ENCODE data around the gene ELP5. TPM values are rescaled to one million over a fixed set of nuclear protein-coding genes. Genes with fewer than 3 reads are reported as not detected.

Gene ELP5
- polyA plus RNA-seq, 3 donors: 36.1 to 49.5 (median 44.1) TPM

DNA sequence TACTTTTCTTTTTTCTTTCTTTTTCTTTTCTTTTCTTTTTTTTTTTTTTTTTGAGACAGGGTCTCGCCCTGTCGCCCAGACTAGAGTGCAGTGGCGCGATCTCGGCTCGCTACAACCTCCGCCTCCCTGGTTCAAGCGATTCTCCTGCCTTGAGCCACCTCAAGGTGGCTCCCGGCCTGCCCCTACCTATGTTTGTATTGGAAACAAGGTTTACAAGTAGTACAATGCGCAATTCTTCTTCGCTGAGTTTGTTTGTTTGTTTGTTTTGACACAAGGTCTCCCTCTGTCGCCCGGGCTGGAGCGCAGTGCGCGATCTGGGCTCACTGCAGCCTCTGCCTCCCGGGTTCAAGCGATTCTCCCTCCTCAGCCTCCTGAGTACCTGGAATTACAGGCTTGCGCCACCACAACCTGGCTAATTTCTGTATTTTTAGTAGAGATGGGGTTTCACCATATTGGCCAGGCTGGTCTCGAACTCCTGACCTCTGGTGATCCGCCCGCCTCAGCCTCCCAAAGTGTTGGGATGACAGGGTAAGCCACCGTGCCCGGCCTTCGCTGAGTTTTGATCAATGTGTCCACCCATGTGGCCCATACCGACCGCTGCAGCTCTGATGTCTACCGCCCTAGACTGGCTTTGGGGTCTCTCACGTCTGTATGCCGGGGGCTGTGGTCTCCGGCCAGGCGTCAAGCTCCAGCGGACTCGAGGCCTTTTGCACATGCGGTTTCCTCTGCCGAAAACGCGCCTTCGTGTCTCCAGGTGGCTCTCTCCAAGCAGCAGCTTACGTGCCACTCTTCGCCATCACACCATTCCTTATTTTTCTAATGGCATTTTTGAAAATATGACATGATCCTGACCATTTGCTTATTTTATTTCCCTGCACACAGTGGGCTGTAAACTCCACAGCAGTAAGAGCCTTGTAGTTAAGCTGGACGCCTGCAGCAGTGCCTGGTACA, 43.5 kb downstream of the ELP5 start:
- Histone ChIP-seq H3K9ac (ENCODE audit: insufficient read depth, low read length, poor library complexity, severe bottlenecking) (no peak overlapping the region), H3K4me3 (replicated peaks in 1 of 3; ENCODE audit: low read depth in 2 of 3, low read length in 3 of 3) (peak overlapping the region in 1 of 3 experiments; percentile 44)

More for the DNA sequence above, 43.5 kb downstream of the ELP5 start:
- H3K9me3 ChIP-seq (replicated peaks in 1 of 2; ENCODE audit: control insufficient read depth in 1 of 2, insufficient read depth in 1 of 2, low read length in 2 of 2): peaks cover 0 to 13% of the 10 kb centered on the region in 2 donors
- H3K36me3 Mint-ChIP-seq: peaks cover 0 to 6% of the 10 kb centered on the region in 2 donors
- peaks cover 21 to 32% of the 10 kb centered on the region in 2 donors for H3K4me1 ChIP-seq (ENCODE audit: control insufficient read depth in 1 of 2, insufficient read depth in 2 of 2, low read length in 2 of 2)
- H4K20me1 ChIP-seq (ENCODE audit: insufficient read depth, low read length): no peaks in the 10 kb centered on the region
- H3K4me3 Mint-ChIP-seq: peak overlapping the region in 1 of 2 donors; percentile 89
- TF ChIP-seq, protein P1, sequence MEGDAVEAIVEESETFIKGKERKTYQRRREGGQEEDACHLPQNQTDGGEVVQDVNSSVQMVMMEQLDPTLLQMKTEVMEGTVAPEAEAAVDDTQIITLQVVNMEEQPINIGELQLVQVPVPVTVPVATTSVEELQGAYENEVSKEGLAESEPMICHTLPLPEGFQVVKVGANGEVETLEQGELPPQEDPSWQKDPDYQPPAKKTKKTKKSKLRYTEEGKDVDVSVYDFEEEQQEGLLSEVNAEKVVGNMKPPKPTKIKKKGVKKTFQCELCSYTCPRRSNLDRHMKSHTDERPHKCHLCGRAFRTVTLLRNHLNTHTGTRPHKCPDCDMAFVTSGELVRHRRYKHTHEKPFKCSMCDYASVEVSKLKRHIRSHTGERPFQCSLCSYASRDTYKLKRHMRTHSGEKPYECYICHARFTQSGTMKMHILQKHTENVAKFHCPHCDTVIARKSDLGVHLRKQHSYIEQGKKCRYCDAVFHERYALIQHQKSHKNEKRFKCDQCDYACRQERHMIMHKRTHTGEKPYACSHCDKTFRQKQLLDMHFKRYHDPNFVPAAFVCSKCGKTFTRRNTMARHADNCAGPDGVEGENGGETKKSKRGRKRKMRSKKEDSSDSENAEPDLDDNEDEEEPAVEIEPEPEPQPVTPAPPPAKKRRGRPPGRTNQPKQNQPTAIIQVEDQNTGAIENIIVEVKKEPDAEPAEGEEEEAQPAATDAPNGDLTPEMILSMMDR (IDR thresholded peaks at IDR 0.05): no peak
- 47% methylated on average over 29 of the region's 42 CpGs for WGBS (ENCODE audit: insufficient coverage)
- no peaks in the 10 kb centered on the region for H3K36me3 ChIP-seq (replicated peaks in 1 of 2; ENCODE audit: control insufficient read depth in 1 of 2, insufficient read depth in 2 of 2, low read length in 2 of 2)
- peaks cover 0 to 23% (median 12%) of the 10 kb centered on the region in 7 donors for H3K9me3 Mint-ChIP-seq
- peak overlapping the region in 1 of 7 donors; percentile 46 for H3K27ac Mint-ChIP-seq
- DNase-seq: no peak
- no peak overlapping the region for H2AFZ ChIP-seq (ENCODE audit: insufficient read depth, low read depth, low read length, poor library complexity, severe bottlenecking)
- H3K4me2 ChIP-seq (replicated peaks; ENCODE audit: extremely low read depth, low read length, poor library complexity, severe bottlenecking): peak overlapping the region; percentile 61
- no peak overlapping the region for H3K27ac ChIP-seq (ENCODE audit: low read depth in 1 of 2, low read length in 2 of 2)
- H3K4me1 Mint-ChIP-seq: peaks cover 24% of the 10 kb centered on the region
- H3K27me3 Mint-ChIP-seq (ENCODE audit: low read depth in 3 of 3): peaks cover 62 to 85% (median 67%) of the 10 kb centered on the region in 3 donors
- intact Hi-C loops (cut with micrococcal nuclease): loop anchor here (1.0 to 5.0 kb wide), 3 partner anchors 15 to 249 kb away; no protein-coding TSS in a partner anchor
- H3K79me2 ChIP-seq (ENCODE audit: insufficient read depth, low read length): no peaks in the 10 kb centered on the region
- H3K27me3 ChIP-seq (ENCODE audit: control insufficient read depth in 2 of 2, insufficient read depth in 2 of 2, low read length in 2 of 2): peaks cover 35 to 54% of the 10 kb centered on the region in 2 donors
